Ovary (tissue), 9 donors: ENCODE measurements around the gene ANKRD33B. TPM values are rescaled to one million over a fixed set of nuclear protein-coding genes. Genes with fewer than 3 reads are reported as not detected.
"Not testable (repeated sequence)": the region's sequence is repeated elsewhere in the genome, so short reads cannot be mapped to it uniquely, and the experiment has no call there.

Experiments
- DNase-seq, 5 donors: peaks; one replicate each; pipeline ENCODE4 v3.0.0-alpha.2; 2019 to 2020
- H3K27ac ChIP-seq, 2 donors: fragments of 200-600 bp; one replicate each; pipeline versions ENCODE4 v1.5.1 to v1.8.0; 2019 to 2022
- H3K27me3 ChIP-seq: fragments of 200-600 bp; one replicate; pipeline ENCODE4 v1.8.0; 2022
- H3K36me3 ChIP-seq: fragments of 200-600 bp; sonication (generic); one replicate; pipeline ENCODE4 v1.5.1; 2019
- H3K4me1 ChIP-seq: one replicate; pipeline ENCODE4 v1.8.1; 2013; ENCODE audit warnings: mild to moderate bottlenecking, moderate library complexity; ENCODE audit not compliant: insufficient read depth
- H3K4me3 ChIP-seq: fragments of 200-600 bp; sonication (generic); one replicate; pipeline ENCODE4 v1.5.1; 2017
- H3K9me3 ChIP-seq, 2 donors: fragments of 200-600 bp in 1 of 2; sonication (generic) in 1 of 2; one replicate each; pipeline versions ENCODE4 v1.5.1 to v1.8.1; 2013 to 2019; ENCODE audit warnings: mild to moderate bottlenecking in 1 of 2, moderate library complexity in 1 of 2
- CTCF ChIP-seq, 3 donors: fragments of 450-650 bp in 2 of 3; fragments of 200-600 bp in 1 of 3; IDR thresholded peaks; one replicate each; pipeline versions ENCODE4 v1.5.1 to v1.8.0; 2016 to 2022; ENCODE audit warnings: antibody characterized with exemption in 3 of 3, mild to moderate bottlenecking in 1 of 3
- EP300 ChIP-seq: sonication (generic); formaldehyde crosslinking; IDR thresholded peaks from one replicate; pipeline ENCODE4 v1.6.1; 2017; ENCODE audit warnings: antibody characterized with exemption
- POLR2A ChIP-seq: fragments of 450-650 bp; IDR thresholded peaks from one replicate; pipeline ENCODE4 v1.6.1; 2017; ENCODE audit warnings: antibody characterized with exemption, mild to moderate bottlenecking, moderate library complexity
- WGBS, 3 donors: extraction: QIAGEN DNeasy Blood & Tissue Kit in 1 of 3; methylation state at CpG; one replicate each; pipeline versions ENCODE4 v1.1.5 to v1.1.7; 2013 to 2017; 5-methylcytosine and 5-hydroxymethylcytosine counted together
- intact Hi-C, 4 donors: fragments of 100-400 bp; cut with DNase I; formaldehyde crosslinking; loops; one replicate each; pipeline versions ENCODE4 v1.11.0 to v1.15.1; 2022 to 2023
- polyA plus RNA-seq, 2 donors: library from polyadenylated mRNA; stranded (reverse); fragments of 200-250 nt in 1 of 2; fragments of 350-450 nt in 1 of 2; fragmentation: Illumina TruSeq in 1 of 2; extraction: RNeasy Lipid Tissue Mini Kit (QIAGEN cat#74804) in 1 of 2; gene quantifications; one replicate each; pipeline ENCODE4 v1.2.3, GENCODE V29; 2013 to 2014
- total RNA-seq, 7 donors: library from RNA; depleted of rRNA in 2 of 7; stranded (reverse); fragments of >200 nt in 2 of 7; fragmentation: NEBNext Ultra II Directional in 3 of 7; extraction: Animal tissue kit (Norgen Biotek cat#: 25700) in 3 of 7; gene quantifications; one replicate each; pipeline versions ENCODE4 v1.1.0 to v1.2.4, GENCODE V29; 2016 to 2023
- donor health status: DM: no; HTN: no; CAD: no; lungs with moderate emphysema.
- donor health status: DM: no; HTN: no; CAD: no.
- donor health status: Bipolar disorder and iron deficiency.
- donor health status: DM: yes; HTN: yes; CAD: no.
- donor health status: DM: no; HTN: no; CAD: no.
- donor health status: DM: yes; HTN: yes; CAD: no.

Gene ANKRD33B
- total and polyA plus RNA-seq, 9 donors = 0.65 to 13.3 (median 1.9) TPM

GRCh38 chr5:10567781-10568321 is 4.0 kb downstream of the ANKRD33B start:
- Histone ChIP-seq H3K4me3 (peak overlapping the region; percentile 72), H3K36me3 (no peaks in the 10 kb centered on the region), H3K27me3 (no peaks in the 10 kb centered on the region), H3K9me3 (no peaks in the 10 kb centered on the region), H3K27ac (no peak overlapping the region), H3K4me1 (peaks cover 6% of the 10 kb centered on the region)
- WGBS, 3 donors = 60 to 78% (median 67%) methylated on average over 4 of the region's 4 CpGs
- TF ChIP-seq EP300 (no peak), CTCF (IDR thresholded peaks at IDR 0.05) (no peak), POLR2A (no peak)
- no peak for DNase-seq
- intact Hi-C loops = no loop called here

GRCh38 chr5:10570540-10570939 is 6.7 kb downstream of the ANKRD33B start:
- H3K27ac ChIP-seq, H3K27me3 ChIP-seq, DNase-seq, H3K4me1 ChIP-seq, H3K36me3 ChIP-seq, intact Hi-C loops, H3K9me3 ChIP-seq, H3K4me3 ChIP-seq: not testable (repeated sequence)
- 81 to 89% (median 86%) methylated on average over 2 of the region's 2 CpGs for WGBS, 3 donors

DNA sequence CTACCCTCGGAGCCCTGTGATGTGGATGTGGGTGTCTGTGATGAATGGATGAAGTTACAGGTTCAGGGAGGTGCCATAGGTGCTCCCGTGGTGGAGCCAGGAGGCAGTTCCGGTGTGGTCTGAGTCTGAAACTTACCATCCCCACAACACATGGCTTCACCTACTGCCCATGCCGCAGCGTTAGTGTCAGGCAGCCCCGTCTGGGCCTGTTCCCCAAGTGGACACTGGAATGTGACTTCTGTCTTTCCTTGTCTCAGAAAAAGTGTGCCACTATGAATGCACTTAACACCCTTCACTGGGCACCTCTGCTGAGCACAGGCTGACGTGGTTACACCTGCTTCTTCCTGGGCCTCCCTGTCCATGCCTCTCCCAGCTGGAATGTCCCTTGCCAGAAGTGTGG is 8.6 kb downstream of the ANKRD33B start:
- Histone ChIP-seq H3K36me3 (no peaks in the 10 kb centered on the region), H3K27ac (no peak overlapping the region), H3K9me3 (no peaks in the 10 kb centered on the region), H3K4me1 (no peaks in the 10 kb centered on the region), H3K27me3 (no peaks in the 10 kb centered on the region), H3K4me3 (no peak overlapping the region)
- no peak for DNase-seq
- WGBS, 3 donors = 90 to 94% (median 91%) methylated on average over 7 of the region's 7 CpGs
- intact Hi-C loops = no loop called here
- TF ChIP-seq POLR2A (no peak), EP300 (no peak), CTCF (IDR thresholded peaks at IDR 0.05) (no peak)

- WGBS, 3 donors = 89 to 94% (median 91%) methylated on average over 8 of the region's 8 CpGs
- TF ChIP-seq CTCF (IDR thresholded peaks at IDR 0.05) = no peak
- no peak for TF ChIP-seq EP300
- no peak for TF ChIP-seq POLR2A
- intact Hi-C loops = no loop called here
- Histone ChIP-seq H3K27me3 (no peaks in the 10 kb centered on the region), H3K4me3 (no peak overlapping the region), H3K27ac (no peak overlapping the region), H3K9me3 (no peaks in the 10 kb centered on the region), H3K36me3 (no peaks in the 10 kb centered on the region), H3K4me1 (no peaks in the 10 kb centered on the region)
- DNase-seq = no peak
These were observed 9.7 kb downstream of the ANKRD33B start for GRCh38 chr5:10573487-10574145.

GRCh38 chr5:10574879-10575278 is 11.0 kb downstream of the ANKRD33B start:
- H3K27ac ChIP-seq, H3K36me3 ChIP-seq, H3K4me1 ChIP-seq, H3K4me3 ChIP-seq, intact Hi-C loops, DNase-seq, H3K27me3 ChIP-seq, H3K9me3 ChIP-seq: not testable (repeated sequence)
- WGBS, 3 donors = 78 to 88% (median 87%) methylated on average over 2 to 3 of the region's 7 CpGs
